GM19452 (cell line): ENCODE data around the gene PROX2.

Experiments
- ATAC-seq: cut with Tn5 transposase; IDR thresholded peaks from one replicate; pipeline ENCODE4 v1.9.1; 2021; ENCODE audit not compliant: unreplicated experiment

The PROX2 gene

GRCh38 chr14:74879427-74880182 lies 3.7 kb upstream of the PROX2 start:
- no peak for ATAC-seq

- no peak for ATAC-seq
Measured at GRCh38 chr14:74875204-74875603, 741 bp downstream of the PROX2 start.

- ATAC-seq: no peak
Measured at GRCh38 chr14:74871819-74872218, 4.1 kb downstream of the PROX2 start.

DNA sequence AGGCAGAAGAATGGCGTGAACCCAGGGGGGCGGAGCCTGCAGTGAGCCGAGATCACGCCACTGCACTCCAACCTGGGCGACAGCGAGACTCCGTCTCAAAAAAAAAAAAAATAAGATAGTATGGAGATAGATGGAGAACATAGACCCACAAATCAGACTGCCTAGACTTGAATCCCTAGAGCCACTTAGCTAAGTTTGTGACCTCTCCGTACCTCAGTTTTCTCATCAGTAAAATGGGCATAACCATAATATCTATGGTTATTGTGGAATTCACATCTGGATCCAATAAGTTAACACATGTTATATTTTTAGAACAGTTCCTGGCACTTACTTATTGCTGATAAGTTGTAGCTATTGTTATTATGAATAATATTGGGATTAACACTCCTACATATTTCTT lies 7.2 kb downstream of the PROX2 start:
- no peak for ATAC-seq

- ATAC-seq: no peak
Measured at GRCh38 chr14:74867673-74868072, 8.3 kb downstream of the PROX2 start.

- no peak for ATAC-seq
Measured at GRCh38 chr14:74866708-74867389, 9.1 kb downstream of the PROX2 start.

- no peak for ATAC-seq
Measured at GRCh38 chr14:74865156-74865555, 10.8 kb downstream of the PROX2 start.

DNA sequence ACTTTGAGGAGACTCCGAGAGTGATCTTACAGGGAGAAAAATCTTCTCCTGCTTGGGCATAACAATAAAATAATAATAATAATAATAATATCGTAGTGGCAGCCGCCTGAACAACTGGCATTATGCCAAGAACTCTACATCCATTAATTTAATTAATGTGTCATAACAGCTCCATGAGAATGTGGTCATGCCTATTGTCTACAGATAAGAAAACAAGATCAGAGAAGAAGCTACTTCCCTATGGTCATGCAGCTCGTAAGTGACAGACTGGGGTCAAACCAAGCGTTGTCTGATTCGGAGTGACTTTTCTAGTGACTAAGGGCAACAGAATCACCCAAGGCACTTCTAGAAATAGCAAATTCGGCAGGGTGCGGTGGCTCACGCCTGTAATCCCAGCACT lies 11.7 kb downstream of the PROX2 start:
- ATAC-seq: no peak

DNA sequence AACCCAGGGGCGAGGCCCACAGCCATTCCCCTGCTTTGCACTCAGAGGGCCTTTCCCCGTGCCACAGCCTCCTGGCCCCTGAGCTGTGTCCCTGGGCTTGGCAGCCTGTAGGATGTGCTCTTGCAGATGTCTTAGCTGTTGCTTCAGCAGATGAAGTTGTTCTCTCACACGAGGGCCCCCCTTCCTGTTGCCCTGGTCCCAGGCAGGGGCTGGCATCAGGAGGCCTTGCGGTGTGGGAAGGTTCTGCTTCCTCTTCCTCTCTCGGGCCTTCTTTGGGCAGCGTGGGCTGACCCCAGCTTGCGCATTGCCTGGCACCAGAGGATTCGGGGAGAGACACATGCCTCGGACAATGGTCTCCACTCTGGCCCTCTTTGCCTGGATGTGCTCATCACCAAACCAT lies 12.7 kb downstream of the PROX2 start:
- no peak for ATAC-seq

DNA sequence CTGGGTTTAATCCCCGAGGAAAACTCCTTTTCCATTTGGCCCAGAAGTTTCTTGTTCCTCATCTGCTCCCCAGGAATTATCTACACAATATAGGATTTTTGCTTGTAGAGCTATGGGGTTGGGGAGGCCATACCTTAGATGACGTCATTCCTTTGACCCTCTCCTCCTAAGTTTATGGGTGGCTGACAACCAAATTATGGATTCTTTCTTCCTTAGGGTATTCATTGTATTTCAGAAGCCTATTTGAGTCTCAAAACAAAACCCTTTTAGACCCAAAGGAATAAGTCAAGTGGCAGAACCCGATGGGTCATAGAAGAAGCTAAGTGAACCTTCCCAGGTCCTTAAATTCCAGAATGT lies 14.2 kb downstream of the PROX2 start:
- ATAC-seq: no peak

DNA sequence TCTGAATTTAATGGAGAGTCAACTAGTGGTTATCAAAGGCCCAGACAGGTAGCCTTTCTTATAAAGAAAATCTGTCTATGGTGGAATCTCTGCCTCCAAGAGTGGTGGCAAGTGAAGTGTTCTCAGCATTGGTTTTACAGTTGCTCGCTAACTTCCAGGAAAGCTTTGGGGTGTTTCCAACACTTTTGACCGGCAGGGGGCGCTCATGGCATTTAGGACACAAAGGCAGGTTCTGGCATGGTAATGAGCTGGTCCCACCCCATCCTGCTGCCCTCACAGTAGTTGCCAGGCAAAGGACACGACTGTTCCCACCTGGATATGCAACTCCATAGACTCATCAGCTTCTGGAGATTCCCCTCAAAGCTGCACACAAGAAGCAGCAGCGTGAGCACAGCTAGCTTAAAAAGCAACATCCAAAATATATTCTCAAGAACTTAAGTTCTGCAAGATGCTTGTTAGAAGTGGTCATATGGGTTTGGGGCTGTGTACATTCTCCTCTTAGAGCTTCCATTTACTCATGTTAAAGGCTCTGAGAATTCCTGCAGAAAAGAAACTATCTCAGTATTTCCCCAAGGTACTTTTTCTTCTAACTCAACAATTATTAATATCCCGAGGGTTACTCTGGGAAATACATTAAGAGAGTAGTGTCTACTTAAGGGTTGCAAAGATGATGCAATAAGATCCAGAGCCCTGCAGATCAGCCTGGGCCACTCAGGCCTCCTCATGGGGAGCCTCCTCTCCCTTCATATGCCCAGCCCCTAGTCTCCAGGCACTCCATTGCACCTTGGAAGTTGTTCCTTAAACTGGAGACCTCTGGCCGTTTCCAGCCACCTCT lies 14.8 kb downstream of the PROX2 start:
- no peak for ATAC-seq

GRCh38 chr14:74859757-74860552 lies 16.0 kb downstream of the PROX2 start:
- ATAC-seq: no peak

DNA sequence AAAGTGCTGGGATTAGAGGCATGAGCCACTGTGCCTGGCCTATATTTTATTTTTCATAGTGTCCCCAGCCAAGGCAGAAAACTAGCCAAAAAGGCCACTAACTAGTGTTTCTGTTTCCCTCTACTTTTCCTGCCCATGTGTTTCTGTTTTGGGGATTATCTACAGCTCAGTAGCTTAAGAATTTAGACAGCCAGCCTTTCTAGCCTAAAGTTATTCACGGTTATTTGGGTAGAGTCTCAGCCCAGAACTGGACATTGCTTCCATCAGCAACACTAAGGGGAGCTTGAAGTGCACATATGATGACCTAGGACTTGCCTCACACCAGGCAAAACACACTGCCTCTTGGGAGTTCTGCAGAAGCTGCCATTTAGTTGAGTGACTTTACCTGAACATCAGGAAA lies 17.9 kb downstream of the PROX2 start:
- ATAC-seq: no peak

- no peak for ATAC-seq
Measured at GRCh38 chr14:74856366-74856765, 19.6 kb downstream of the PROX2 start.

GRCh38 chr14:74855945-74856344 lies 20.0 kb downstream of the PROX2 start:
- ATAC-seq: no peak

- ATAC-seq: no peak
Measured at GRCh38 chr14:74855021-74855420, 20.9 kb downstream of the PROX2 start.

GRCh38 chr14:74853581-74853980 lies 22.4 kb downstream of the PROX2 start:
- ATAC-seq: no peak

- ATAC-seq: no peak
Measured at GRCh38 chr14:74852922-74853530, 22.9 kb downstream of the PROX2 start.

DNA sequence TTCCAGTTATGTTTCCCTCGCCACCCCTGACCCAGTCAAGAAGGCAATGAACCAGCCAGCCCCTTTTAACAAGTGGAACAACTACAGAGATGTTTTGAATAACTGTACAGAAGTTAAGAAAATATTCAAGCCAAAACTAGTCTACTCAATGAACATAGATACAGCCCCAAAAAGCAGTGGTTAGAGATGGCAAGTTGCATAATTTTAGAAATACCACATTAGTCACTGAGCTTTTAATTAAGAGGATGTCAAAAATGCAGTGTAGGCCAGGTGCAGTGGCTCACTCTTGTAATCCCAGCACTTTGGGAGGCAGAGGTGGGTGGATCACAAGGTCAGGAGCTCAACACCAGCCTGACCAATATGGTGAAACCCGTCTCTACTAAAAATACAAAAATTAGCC lies 27.2 kb downstream of the PROX2 start:
- no peak for ATAC-seq

- ATAC-seq: no peak
Measured at GRCh38 chr14:74846968-74847665, 28.8 kb downstream of the PROX2 start.
